K562 (cell line): ENCODE measurements around the gene ZDHHC14. TPM values are rescaled to one million over a fixed set of nuclear protein-coding genes. Genes with fewer than 3 reads are reported as not detected.

Experiments
- E2F6 ChIP-seq, 2 experiments: IDR thresholded peaks; 2 replicates each; pipeline ENCODE4 v1.6.1; 2011; ENCODE audit warnings: borderline replicate concordance in 1 of 2, control low read depth in 1 of 2, low read depth in 1 of 2, low read length in 1 of 2, mild to moderate bottlenecking in 1 of 2, mixed read lengths in 1 of 2, moderate library complexity in 1 of 2; ENCODE audit not compliant: insufficient read depth in 1 of 2, insufficient read length in 1 of 2, poor library complexity in 1 of 2, severe bottlenecking in 1 of 2; ENCODE audit errors: extremely low read depth in 1 of 2
- E2F8 ChIP-seq: fragments of 450-650 bp; IDR thresholded peaks from 2 replicates; pipeline ENCODE4 v1.7.1; 2018; ENCODE audit warnings: mild to moderate bottlenecking, low read depth; ENCODE audit not compliant: partially characterized antibody
- ELF4 ChIP-seq: fragments of 450-650 bp; formaldehyde crosslinking; IDR thresholded peaks from 2 replicates; pipeline ENCODE4 v1.4.0; 2022; ENCODE audit warnings: missing genetic modification characterization
- HDAC1 ChIP-seq, 2 experiments: fragments of 450-650 bp; IDR thresholded peaks; 2 replicates each; pipeline ENCODE4 v1.6.1; 2016 to 2017; ENCODE audit warnings: inconsistent platforms in 1 of 2, mild to moderate bottlenecking in 1 of 2, moderate library complexity in 1 of 2
- KLF16 ChIP-seq: IDR thresholded peaks from 2 replicates; pipeline ENCODE4 v1.6.1; 2016; ENCODE audit warnings: antibody characterized with exemption
- MIER1 ChIP-seq: fragments of 450-650 bp; IDR thresholded peaks from 2 replicates; pipeline ENCODE4 v1.6.1; 2016; ENCODE audit warnings: antibody characterized with exemption, mild to moderate bottlenecking, low read depth
- MTA1 ChIP-seq: fragments of 450-650 bp; IDR thresholded peaks from 2 replicates; pipeline ENCODE4 v1.6.1; 2017; ENCODE audit warnings: borderline replicate concordance
- NCOR1 ChIP-seq: fragments of 450-650 bp; IDR thresholded peaks from 2 replicates; pipeline ENCODE4 v1.6.1; 2016; ENCODE audit warnings: mild to moderate bottlenecking, moderate library complexity
- NFIC ChIP-seq: fragments of 450-650 bp; IDR thresholded peaks from 2 replicates; pipeline ENCODE4 v1.6.1; 2017; ENCODE audit warnings: mild to moderate bottlenecking, inconsistent platforms
- OTX1 ChIP-seq: fragments of 450-650 bp; formaldehyde crosslinking; IDR thresholded peaks from 2 replicates; pipeline ENCODE4 v1.4.0; 2022; ENCODE audit warnings: mild to moderate bottlenecking
- RBM22 ChIP-seq: fragments of 200-400 bp; formaldehyde crosslinking; IDR thresholded peaks from 2 replicates; pipeline ENCODE4 v1.6.1; 2018; ENCODE audit warnings: low read length, low read depth; ENCODE audit not compliant: poor library complexity, severe bottlenecking
- TAF1 ChIP-seq: IDR thresholded peaks from 2 replicates; pipeline ENCODE4 v1.6.1; 2011; ENCODE audit warnings: mild to moderate bottlenecking, low read length, moderate library complexity; ENCODE audit not compliant: insufficient read depth, control insufficient read depth, severe bottlenecking; ENCODE audit errors: extremely low read depth
- TAF9B ChIP-seq: fragments of 450-650 bp; IDR thresholded peaks from 2 replicates; pipeline ENCODE4 v1.6.1; 2018; ENCODE audit warnings: mild to moderate bottlenecking; ENCODE audit not compliant: partially characterized antibody
- TRIM24 ChIP-seq, 2 experiments: fragments of 450-650 bp; IDR thresholded peaks; 2 replicates each; pipeline ENCODE4 v1.6.1; 2016
- ZNF280A ChIP-seq: fragments of 450-650 bp; IDR thresholded peaks from 2 replicates; pipeline ENCODE4 v1.6.1; 2018; ENCODE audit warnings: mild to moderate bottlenecking, low read depth; ENCODE audit not compliant: partially characterized antibody
- ZNF609 ChIP-seq: sonication (generic); formaldehyde crosslinking; IDR thresholded peaks from 2 replicates; pipeline ENCODE4 v1.8.1; 2023; ENCODE audit warnings: missing genetic modification reagents, mild to moderate bottlenecking, borderline replicate concordance
- ZNF668 ChIP-seq: fragments of 250-450 bp; sonication (Bioruptor Pico); IDR thresholded peaks from 2 replicates; pipeline ENCODE4 v1.8.0; 2022; ENCODE audit warnings: mild to moderate bottlenecking, inconsistent platforms
- polyA plus RNA-seq, 8 experiments: library from polyadenylated mRNA; depleted of rRNA in 4 of 8; stranded (reverse) in 5 of 8; unstranded in 3 of 8; fragments of >200 nt; fragmentation: Nextera tagmentation in 2 of 8; fragmentation: Illumina TruSeq in 1 of 8; extraction: Ambion mirVana in 2 of 8; extraction: Trizol in 1 of 8; gene quantifications; 2 replicates each; pipeline versions ENCODE4 v1.2.1 to v1.2.3, GENCODE V29; 2011 to 2014; ENCODE audit warnings: inconsistent platforms in 1 of 8, missing spikeins in 1 of 8
- total RNA-seq, 7 experiments: library from RNA; depleted of rRNA in 6 of 7; stranded (reverse); fragments of >200 nt in 6 of 7; fragmentation: Illumina TruSeq in 2 of 7; extraction: Trizol in 2 of 7; gene quantifications; 2 replicates each; pipeline versions ENCODE4 v1.2.1 to v1.2.3, GENCODE V29; 2011 to 2021; ENCODE audit warnings: low replicate concordance in 1 of 7

ZDHHC14 gene
- total and polyA plus RNA-seq, 9 of the 15 experiments (the other 6 are each of a cell fraction or from before 2014, with no cell fraction given) = 0.92 to 23.1 (median 13.8) TPM

GRCh38 chr6:157667211-157668008 lies 286.4 kb downstream of the ZDHHC14 start (continued):
- TF ChIP-seq ZNF609 = no peak
- peak; percentile 32 for TF ChIP-seq TAF9B
- no peak for TF ChIP-seq RBM22
- peak; percentile 97 for TF ChIP-seq OTX1
- no peak for TF ChIP-seq ZNF668 (CRISPR knock-in tag)
- no peak for TF ChIP-seq E2F6 (IDR thresholded peaks at IDR 0.05; ENCODE audit: borderline replicate concordance in 1 of 2, extremely low read depth in 1 of 2, insufficient read depth in 1 of 2, insufficient read length in 1 of 2, low read depth in 1 of 2, low read length in 1 of 2, poor library complexity in 1 of 2, severe bottlenecking in 1 of 2)
- TF ChIP-seq MTA1 = peak; percentile 85
- TF ChIP-seq TRIM24 (IDR thresholded peaks at IDR 0.05) = peak; percentile 38 to 53; a peak in 2 of 4 replicates
- no peak for TF ChIP-seq NCOR1
- TF ChIP-seq ZNF280A = peak; percentile 74
- TF ChIP-seq HDAC1 (IDR thresholded peaks at IDR 0.05) = peak in 1 of 2 experiments; percentile 54; a peak in 1 of 4 replicates
- peak; percentile 33 for TF ChIP-seq NFIC
- 0 out of 2 replicates have a peak, but pooled peaks have one; percentile 65 for TF ChIP-seq MIER1
- peak; percentile 50 for TF ChIP-seq E2F8
- no peak for TF ChIP-seq TAF1
- peak; percentile 9; the same call in 1 of the 2 replicates for TF ChIP-seq KLF16
- TF ChIP-seq ELF4 (CRISPR knock-in tag) = peak; percentile 97
